T47D (cell line): Measurements from ENCODE around the gene PHACTR1.
"Not testable (repeated sequence)": the region's sequence is repeated elsewhere in the genome, so short reads cannot be mapped to it uniquely, and the experiment has no call there.

Source experiments
- DNase-seq, 2 experiments: peaks; one replicate each; pipeline versions ENCODE4 v3.0.0 to v3.0.0-alpha.2; 2011 to 2012; ENCODE audit warnings: low read depth in 1 of 2, low spot score in 1 of 2
- JUND ChIP-seq: IDR thresholded peaks from 2 replicates; pipeline ENCODE4 v1.6.1; 2012; ENCODE audit warnings: low read depth
- in situ Hi-C: cut with HindIII; loops from 2 replicates; pipeline ENCODE4 v1.10.0; 2016; ENCODE audit warnings: low sequenced_read_pairs, low pct_unique_long_range_greater_than_20kb

The PHACTR1 gene

DNA sequence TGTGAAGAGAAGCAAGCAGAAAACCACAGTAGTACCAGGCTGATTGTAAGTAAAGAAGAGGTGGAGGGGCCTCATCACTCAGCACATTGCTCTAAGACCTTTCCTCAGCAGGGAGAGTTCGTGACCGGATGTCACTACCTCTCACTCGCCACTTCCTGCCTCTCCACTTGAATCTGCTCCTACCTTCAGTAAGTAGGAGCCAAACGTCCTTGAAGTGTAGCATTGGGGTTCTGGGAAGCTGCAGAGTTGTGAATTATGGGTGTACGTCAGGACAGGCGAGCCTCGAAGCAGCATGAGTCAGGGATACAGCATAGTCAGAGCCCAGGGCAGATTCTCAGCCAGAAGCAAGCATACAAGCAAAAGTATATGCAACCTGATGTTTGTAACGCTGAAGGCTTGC, 224.9 kb downstream of the PHACTR1 start:
- DNase-seq, result no peak
- in situ Hi-C loops, result no loop called here

DNA sequence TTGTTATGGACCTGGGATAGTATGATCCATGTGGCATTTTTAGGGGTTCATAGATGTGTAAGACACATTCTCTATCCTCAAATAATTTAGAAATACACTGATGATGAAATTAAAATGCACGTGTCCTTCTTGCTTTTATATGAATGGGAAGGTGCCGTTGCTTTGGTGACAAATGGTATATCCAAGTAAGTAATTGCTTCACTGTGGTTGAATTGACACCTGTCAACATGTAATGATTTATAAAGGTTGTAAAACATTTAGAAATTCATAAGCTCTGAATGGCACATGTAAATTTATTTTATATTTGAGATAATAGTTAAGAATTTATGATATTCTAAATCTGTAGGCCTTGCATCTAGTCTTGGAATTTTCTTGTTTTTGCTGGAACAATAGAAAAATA, 227.0 kb downstream of the PHACTR1 start:
- in situ Hi-C loops, result no loop called here
- no peak for DNase-seq

More for the DNA sequence above, 224.9 kb downstream of the PHACTR1 start:
- TF ChIP-seq JUND, result no peak

DNA sequence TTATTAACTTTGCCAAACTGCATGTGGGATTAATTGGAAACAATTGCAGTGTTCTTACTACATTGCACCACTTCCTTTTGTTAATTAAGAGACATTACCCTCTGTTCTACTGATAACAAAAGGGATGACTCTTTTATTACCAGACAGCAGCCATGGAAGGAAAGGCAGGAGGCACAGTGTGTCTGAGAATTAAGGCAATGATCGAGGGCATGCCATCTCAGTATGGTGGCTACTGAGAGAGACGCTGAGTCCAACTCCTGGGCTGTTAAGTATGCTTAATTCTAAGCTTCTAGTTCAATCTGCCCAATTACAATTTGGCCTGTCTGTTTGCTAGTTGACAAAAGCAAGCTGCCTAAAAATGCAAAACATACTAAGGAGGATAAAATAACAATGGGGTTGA, 227.4 kb downstream of the PHACTR1 start:
- no peak for DNase-seq
- in situ Hi-C loops, result no loop called here
- no peak for TF ChIP-seq JUND

More for the DNA sequence above, 227.0 kb downstream of the PHACTR1 start:
- TF ChIP-seq JUND, result no peak

DNA sequence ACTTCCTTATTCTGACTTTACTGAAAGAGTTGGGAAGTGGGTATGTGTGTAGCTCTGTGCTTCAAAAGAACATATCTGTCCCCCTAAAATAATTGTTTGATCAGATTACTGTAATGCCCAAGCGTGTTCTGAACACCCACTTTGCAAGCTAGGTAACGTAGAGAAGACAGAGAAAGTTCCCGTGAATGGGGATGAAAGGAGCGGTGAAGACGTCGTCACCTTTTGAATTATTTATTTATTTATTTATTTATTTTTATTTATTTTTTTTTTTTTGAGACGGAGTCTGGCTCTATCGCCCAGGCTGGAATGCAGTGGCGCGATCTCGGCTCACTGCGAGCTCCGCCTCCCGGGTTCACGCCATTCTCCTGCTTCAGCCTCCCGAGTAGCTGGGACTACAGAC, 228.0 kb downstream of the PHACTR1 start:
- DNase-seq, result not testable (repeated sequence)

DNA sequence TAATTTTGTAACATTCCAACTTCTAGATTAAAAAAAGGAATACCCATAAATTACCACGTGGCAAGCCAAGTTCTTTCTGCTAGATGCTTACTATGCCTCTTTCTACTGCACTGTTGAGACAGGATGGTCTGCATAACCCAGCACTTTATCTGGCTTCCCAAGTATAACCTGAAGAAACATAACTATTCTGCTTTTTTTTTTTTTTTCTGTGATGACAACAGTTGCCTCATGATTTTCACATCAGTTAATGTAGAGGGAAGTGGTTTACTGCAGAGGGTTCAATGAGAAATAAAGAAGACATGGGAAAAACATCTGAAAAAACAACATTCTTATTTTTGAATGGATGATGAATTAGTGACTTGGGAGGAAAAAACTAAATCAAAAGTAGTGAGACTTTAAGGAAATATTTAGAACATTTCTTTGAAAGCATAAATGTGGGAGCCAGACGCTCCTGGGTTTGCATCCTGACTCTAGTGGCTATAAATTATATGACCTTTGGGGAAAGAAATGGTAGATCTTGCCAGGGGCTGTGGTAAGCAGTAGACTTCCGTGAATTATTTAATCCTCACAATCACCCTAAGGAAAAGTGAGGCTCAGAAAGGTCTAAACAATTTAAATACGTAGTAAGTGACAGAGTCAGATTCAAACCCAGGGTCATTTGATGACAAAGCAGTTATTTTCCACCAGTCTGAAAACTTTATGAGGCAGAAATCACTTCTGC, 230.7 kb downstream of the PHACTR1 start:
- in situ Hi-C loops, result no loop called here

More for the DNA sequence above, 228.0 kb downstream of the PHACTR1 start:
- in situ Hi-C loops, result not testable (repeated sequence)

DNA sequence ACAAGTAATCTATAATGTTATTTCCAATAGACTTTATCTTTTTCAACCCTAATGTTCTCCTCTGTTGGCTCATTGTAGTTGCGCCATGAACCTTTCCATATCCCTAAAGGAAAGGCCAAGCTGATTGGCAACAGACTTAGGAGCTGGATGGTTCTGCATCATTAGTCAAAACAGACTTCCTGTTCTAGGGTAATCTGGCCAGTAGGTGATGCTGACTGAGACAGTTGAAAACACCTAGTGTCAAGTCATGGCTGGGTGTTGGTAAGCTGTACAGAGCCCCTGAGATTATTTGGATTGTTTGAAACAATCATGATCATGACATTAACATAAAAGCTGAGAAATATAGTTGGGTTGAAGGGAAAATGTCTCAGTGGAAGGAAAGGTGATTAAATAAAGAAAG, 231.4 kb downstream of the PHACTR1 start:
- no peak for TF ChIP-seq JUND
- no peak for DNase-seq
- in situ Hi-C loops, result no loop called here

More for the DNA sequence above, 230.7 kb downstream of the PHACTR1 start:
- no peak for TF ChIP-seq JUND
- DNase-seq, result no peak

DNA sequence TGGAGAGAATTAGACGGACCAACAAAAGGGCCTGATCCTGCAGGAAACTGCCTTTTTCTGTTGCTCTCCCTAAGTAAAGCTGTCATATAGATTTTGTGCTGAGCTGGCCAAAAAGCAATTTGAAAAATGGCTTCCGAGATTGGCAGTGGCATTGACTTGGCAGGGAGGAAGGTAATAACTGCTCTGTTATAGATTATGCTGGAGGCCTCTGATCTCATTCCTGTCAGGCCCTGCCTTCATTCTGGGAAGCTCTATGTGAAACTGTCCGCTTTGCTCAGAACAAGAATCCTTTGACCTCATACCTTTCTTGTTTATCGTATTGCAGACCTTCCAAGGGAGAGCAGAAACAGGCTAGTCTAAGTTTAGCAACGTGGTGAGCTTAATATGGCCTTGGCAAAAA, 234.4 kb downstream of the PHACTR1 start:
- TF ChIP-seq JUND, result no peak
- in situ Hi-C loops, result no loop called here
- DNase-seq, result no peak

DNA sequence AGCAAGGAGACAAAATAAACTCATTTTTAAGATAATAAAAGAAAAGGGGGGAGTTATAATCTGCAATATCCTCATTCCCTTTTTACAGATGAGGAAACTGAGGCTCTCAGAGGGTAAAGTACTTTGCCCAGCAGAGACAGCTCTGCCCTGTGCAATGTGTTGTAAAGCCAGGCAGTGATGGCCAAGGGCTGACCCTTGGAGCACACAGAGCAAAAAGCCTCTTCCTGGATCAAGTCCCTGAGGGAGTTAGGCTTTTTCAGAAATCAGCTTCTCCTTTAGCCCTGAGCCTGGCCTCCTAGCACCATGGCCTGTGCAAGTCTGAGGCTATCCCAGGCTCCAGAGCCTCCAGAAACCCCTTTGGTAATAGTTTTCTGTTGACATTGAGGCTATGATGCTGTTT, 234.8 kb downstream of the PHACTR1 start:
- no peak for TF ChIP-seq JUND
- in situ Hi-C loops, result no loop called here

DNA sequence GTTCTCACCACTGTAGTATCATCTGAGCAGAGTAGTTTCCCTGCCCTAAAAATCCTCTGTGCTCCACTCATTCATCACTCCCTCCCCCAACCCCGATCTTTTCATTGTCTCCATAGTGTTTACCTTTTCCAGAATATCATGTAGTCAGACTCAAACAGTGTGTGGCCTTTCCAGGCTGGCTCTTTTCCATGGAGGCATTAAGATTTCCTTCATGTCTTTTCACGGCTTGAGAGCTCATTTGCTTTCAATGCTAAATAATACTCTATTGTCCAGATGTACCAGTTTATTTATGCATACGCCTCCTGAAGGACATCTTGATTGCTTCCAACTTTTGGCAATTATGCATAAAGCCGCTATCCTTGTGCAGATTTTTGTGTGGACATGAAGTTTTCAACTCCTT, 235.8 kb downstream of the PHACTR1 start:
- DNase-seq, result no peak
- in situ Hi-C loops, result no loop called here
- TF ChIP-seq JUND, result no peak

More for the DNA sequence above, 234.8 kb downstream of the PHACTR1 start:
- no peak for DNase-seq

DNA sequence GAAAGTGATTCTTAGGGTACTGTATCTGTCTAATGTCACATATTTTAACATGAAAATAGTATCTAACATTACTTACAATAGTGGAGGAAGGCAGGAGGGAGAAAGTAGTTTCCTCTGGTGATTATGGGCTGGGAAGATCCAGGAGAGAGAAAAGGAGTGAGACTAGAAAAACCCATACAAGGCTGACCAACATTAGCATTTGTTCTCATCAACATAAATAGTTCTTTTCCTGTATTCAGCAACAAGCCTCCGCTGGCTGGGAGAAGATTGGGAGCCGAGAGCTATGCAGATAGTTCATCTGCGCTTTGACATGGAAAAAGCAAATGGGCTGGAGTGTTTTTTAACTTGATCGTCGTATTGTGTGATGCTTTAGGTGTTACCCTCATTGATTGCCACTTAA, 239.4 kb downstream of the PHACTR1 start:
- DNase-seq, result no peak
- TF ChIP-seq JUND, result no peak
- in situ Hi-C loops, result no loop called here

DNA sequence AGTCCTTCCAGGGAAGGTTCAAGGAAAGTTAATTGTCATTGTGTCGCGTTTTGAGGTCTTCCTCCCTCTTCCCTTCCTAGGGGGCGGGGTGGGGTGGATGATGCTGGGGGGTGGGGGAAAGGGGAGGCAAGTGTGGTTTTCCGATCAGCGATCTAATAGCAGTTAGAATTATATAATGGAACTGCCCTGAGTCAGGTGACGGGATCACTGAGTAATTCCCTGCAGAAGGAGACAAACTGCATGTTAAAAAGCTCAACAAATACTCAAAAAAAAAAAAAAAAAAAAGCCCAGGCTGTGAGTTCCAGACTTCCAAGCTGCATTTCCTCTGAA, 240.4 kb downstream of the PHACTR1 start:
- in situ Hi-C loops, result no loop called here
- DNase-seq, result no peak
- TF ChIP-seq JUND, result no peak

DNA sequence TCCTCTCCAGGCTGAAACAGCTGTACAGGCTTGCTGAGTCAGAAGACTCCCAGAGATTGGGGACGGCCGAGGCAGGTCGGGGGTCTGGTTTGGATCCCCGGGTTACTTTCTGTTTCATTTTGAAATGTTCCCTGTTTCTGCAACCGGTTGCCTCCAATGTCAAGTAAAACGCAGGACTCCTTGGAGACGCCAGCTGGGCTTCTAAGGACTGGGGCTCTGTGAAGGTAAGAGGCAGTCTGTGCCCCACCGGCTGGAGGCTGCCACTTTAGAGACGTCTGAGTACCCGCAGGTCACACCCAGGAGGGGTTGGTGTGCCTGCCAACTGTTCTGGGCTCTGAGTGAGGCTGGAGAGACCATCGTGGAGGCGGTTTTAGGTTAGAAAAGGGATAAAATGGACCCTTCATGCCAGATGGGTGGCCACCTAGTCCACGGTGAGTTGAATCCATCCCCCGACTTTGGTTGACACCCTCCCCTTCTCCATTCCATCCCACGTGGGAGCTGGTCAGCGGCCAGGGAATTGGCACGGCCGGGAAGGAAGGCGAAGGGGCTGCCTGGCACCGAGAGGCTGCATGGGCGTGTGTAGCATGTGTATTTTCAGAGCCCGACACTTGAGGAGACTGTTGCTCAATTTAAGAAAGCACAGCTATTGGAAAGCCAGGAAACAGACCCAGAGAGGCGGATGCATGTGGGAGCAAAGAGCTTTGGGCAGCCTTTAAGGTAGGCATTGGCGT, 240.9 kb downstream of the PHACTR1 start:
- in situ Hi-C loops, result no loop called here
- DNase-seq, result peak; percentile 18 to 42
- no peak for TF ChIP-seq JUND

DNA sequence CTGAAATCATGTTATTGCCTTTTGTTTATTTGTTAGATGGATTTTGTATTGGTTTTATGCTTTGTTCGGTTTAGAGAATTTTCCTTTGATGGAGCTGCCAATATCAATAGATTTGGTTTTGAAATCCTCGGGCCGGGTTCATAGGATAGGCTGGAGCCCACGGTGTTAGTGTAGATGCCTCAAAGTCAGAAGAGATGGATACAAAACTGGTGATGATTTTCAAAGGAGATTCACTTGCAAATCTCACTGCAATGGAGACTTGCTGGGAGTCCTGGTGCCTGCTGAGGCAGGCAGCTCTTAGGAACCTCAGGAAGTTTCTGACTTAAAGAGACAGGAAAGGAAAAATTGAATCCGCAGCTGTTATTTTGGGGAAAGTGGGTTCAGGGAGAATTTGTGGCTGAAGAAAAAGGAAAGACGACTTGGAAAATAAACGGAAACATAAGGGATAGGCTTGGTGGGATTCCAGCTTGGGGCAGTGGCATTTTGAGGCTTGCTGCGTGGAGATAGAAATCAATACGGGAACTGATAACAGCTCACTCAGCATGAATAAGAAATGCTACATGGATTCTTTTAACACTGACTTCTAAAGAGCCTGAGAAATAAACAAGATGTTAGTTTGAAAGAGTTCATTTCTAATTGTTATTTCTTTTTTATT, 241.6 kb downstream of the PHACTR1 start:
- DNase-seq, result no peak
- in situ Hi-C loops, result no loop called here
- TF ChIP-seq JUND, result no peak
